SU-DHL-6 (cell line): ENCODE results near the gene RGS4.
"Not testable (repeated sequence)": the region's sequence is repeated elsewhere in the genome, so short reads cannot be mapped to it uniquely, and the experiment has no call there.

Experiments used
- H2AFZ ChIP-seq: fragments of 200-600 bp; sonication (generic); 2 replicates; pipeline ENCODE4 v1.6.1; 2014; ENCODE audit warnings: low read depth, mild to moderate bottlenecking, moderate library complexity, mixed read lengths, antibody characterized with exemption, low read length; ENCODE audit not compliant: severe bottlenecking
- H3F3A ChIP-seq: fragments of 200-600 bp; shearing (Covaris generic); 2 replicates; pipeline ENCODE4 v1.6.0; 2016; ENCODE audit warnings: antibody characterized with exemption, mild to moderate bottlenecking; ENCODE audit not compliant: insufficient read depth
- H3K27ac ChIP-seq: fragments of 200-600 bp; sonication (generic); 2 replicates; pipeline ENCODE4 v1.5.1; 2016; ENCODE audit warnings: low read depth, mild to moderate bottlenecking, low read length, moderate library complexity, mixed read lengths
- H3K27me3 ChIP-seq: fragments of 200-600 bp; sonication (generic), shearing (Covaris generic); 2 replicates; pipeline ENCODE4 v1.6.0; 2014; ENCODE audit warnings: mild to moderate bottlenecking, low read length
- H3K36me3 ChIP-seq: fragments of 200-600 bp; sonication (generic); 2 replicates; pipeline ENCODE4 v1.6.1; 2014; ENCODE audit warnings: mild to moderate bottlenecking, low read length, mixed read lengths
- H3K4me2 ChIP-seq: fragments of 300-600, 200-600 bp; shearing (Covaris generic), sonication (generic); 2 replicates; pipeline ENCODE4 v1.6.0; 2014; ENCODE audit warnings: low read length, low read depth, mild to moderate bottlenecking; ENCODE audit not compliant: poor library complexity, severe bottlenecking
- H3K4me3 ChIP-seq: fragments of 200-600 bp; sonication (generic); 2 replicates; pipeline ENCODE4 v1.5.1; 2014; ENCODE audit warnings: antibody characterized with exemption, low read length, mild to moderate bottlenecking, mixed read lengths; ENCODE audit not compliant: insufficient read depth, poor library complexity, severe bottlenecking
- H3K79me2 ChIP-seq: fragments of 200-600 bp; sonication (generic); 2 replicates; pipeline ENCODE4 v1.6.1; 2014; ENCODE audit warnings: mild to moderate bottlenecking, low read length, moderate library complexity; ENCODE audit not compliant: insufficient read depth
- H3K9ac ChIP-seq: fragments of 200-600 bp; sonication (generic); 2 replicates; pipeline ENCODE4 v1.7.0; 2014; ENCODE audit warnings: mild to moderate bottlenecking, low read length
- H3K9me2 ChIP-seq: fragments of 200-600 bp; sonication (generic); replicated peaks from 2 replicates; pipeline ENCODE4 v1.6.1; 2014; ENCODE audit warnings: low read length; ENCODE audit not compliant: insufficient read depth
- H3K9me3 ChIP-seq: fragments of 200-600 bp; sonication (generic); 2 replicates; pipeline ENCODE4 v1.6.1; 2014; ENCODE audit warnings: low read length, mixed read lengths; ENCODE audit not compliant: insufficient read depth
- H4K20me1 ChIP-seq: fragments of 200-600 bp; sonication (generic); 2 replicates; pipeline ENCODE4 v1.6.1; 2014; ENCODE audit warnings: low read depth, mild to moderate bottlenecking, antibody characterized with exemption, low read length, moderate library complexity, mixed read lengths
- CTCF ChIP-seq: fragments of 200-600 bp; sonication (generic); IDR thresholded peaks from one replicate; pipeline ENCODE4 v1.5.1; 2017; ENCODE audit warnings: antibody characterized with exemption, mild to moderate bottlenecking, low read length, moderate library complexity; ENCODE audit not compliant: insufficient read depth, poor library complexity, severe bottlenecking
- EZH2phosphoT487 ChIP-seq: fragments of 200-600 bp; sonication (generic), shearing (Covaris generic); conservative IDR thresholded peaks from 2 replicates; pipeline ENCODE4 v1.6.1; 2018; ENCODE audit warnings: mild to moderate bottlenecking, antibody characterized with exemption, low read length, moderate library complexity, mixed read lengths

RGS4 gene

GRCh38 chr1:163085904-163086268 is 16.7 kb downstream of the RGS4 start:
- no peaks in the 10 kb centered on the region for H4K20me1 ChIP-seq
- H3K36me3 ChIP-seq: no peaks in the 10 kb centered on the region
- no peak overlapping the region for H3K4me3 ChIP-seq
- H2AFZ ChIP-seq: no peak overlapping the region
- H3K4me2 ChIP-seq: no peak overlapping the region
- no peak overlapping the region for H3K9ac ChIP-seq
- no peak overlapping the region for H3K27ac ChIP-seq
- no peaks in the 10 kb centered on the region for H3K9me3 ChIP-seq
- TF ChIP-seq CTCF: no peak
- TF ChIP-seq EZH2phosphoT487: no peak
- H3K79me2 ChIP-seq: no peaks in the 10 kb centered on the region
- H3K9me2 ChIP-seq: no peaks in the 10 kb centered on the region
- H3K27me3 ChIP-seq: no peaks in the 10 kb centered on the region
- no peaks in the 10 kb centered on the region for H3F3A ChIP-seq

DNA sequence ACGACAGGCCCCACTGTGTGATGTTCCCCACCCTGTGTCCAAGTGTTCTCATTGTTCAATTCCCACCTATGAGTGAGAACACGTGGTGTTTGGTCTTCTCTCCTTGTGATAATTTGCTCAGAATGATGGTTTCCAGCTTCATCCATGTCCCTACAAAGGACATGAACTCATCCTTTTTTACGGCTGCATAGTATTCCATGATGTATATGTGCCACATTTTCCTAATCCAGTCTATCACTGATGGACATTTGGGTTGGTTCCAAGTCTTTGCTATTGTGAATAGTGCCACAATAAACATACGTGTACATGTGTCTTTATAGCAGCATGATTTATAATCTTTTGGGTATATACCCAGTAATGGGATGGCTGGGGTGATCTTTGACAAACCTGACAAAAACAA is 20.0 kb downstream of the RGS4 start:
- H3K4me3 ChIP-seq, H3K4me2 ChIP-seq, H3F3A ChIP-seq, H3K9me2 ChIP-seq, H3K36me3 ChIP-seq, H3K27ac ChIP-seq, H2AFZ ChIP-seq, H3K9ac ChIP-seq, H4K20me1 ChIP-seq, H3K79me2 ChIP-seq, H3K27me3 ChIP-seq, H3K9me3 ChIP-seq: not testable (repeated sequence)

- Histone ChIP-seq H3F3A (no peaks in the 10 kb centered on the region), H4K20me1 (no peaks in the 10 kb centered on the region), H2AFZ (no peak overlapping the region), H3K9ac (no peak overlapping the region), H3K36me3 (no peaks in the 10 kb centered on the region), H3K9me3 (no peaks in the 10 kb centered on the region), H3K27me3 (no peaks in the 10 kb centered on the region), H3K27ac (no peak overlapping the region), H3K4me2 (no peak overlapping the region), H3K9me2 (no peaks in the 10 kb centered on the region), H3K79me2 (no peaks in the 10 kb centered on the region), H3K4me3 (no peak overlapping the region)
- TF ChIP-seq EZH2phosphoT487 (no peak), CTCF (no peak)
These were observed 21.3 kb downstream of the RGS4 start for GRCh38 chr1:163090321-163090945.

- Histone ChIP-seq H3K4me3 (no peak overlapping the region), H3K36me3 (no peaks in the 10 kb centered on the region), H4K20me1 (no peaks in the 10 kb centered on the region), H3K79me2 (no peaks in the 10 kb centered on the region), H3F3A (no peaks in the 10 kb centered on the region), H3K27ac (no peak overlapping the region), H3K9ac (no peak overlapping the region), H3K4me2 (no peak overlapping the region), H3K9me2 (no peaks in the 10 kb centered on the region), H3K27me3 (no peaks in the 10 kb centered on the region), H3K9me3 (no peaks in the 10 kb centered on the region), H2AFZ (no peak overlapping the region)
- no peak for TF ChIP-seq EZH2phosphoT487
- TF ChIP-seq CTCF: no peak
These were observed 24.0 kb downstream of the RGS4 start for GRCh38 chr1:163093169-163093568.
